H9 (cell line): ENCODE results near the gene GPC6. TPM values are rescaled to one million over a fixed set of nuclear protein-coding genes. Genes with fewer than 3 reads are reported as not detected.

Source experiments
- DNase-seq: peaks from one replicate; pipeline ENCODE4 v3.0.0-alpha.2; 2017
- H2AFZ ChIP-seq: one replicate; pipeline ENCODE4 v1.6.1; 2013; ENCODE audit warnings: mild to moderate bottlenecking, low read length, control low read depth, moderate library complexity
- H2AK5ac ChIP-seq: 2 replicates; pipeline ENCODE4 v1.6.1; 2013; ENCODE audit warnings: low read length, control low read depth, mixed read lengths; ENCODE audit not compliant: insufficient read length
- H2BK120ac ChIP-seq: one replicate; pipeline ENCODE4 v1.6.1; 2013; ENCODE audit warnings: low read depth, mild to moderate bottlenecking, low read length, control low read depth, inconsistent platforms; ENCODE audit not compliant: poor library complexity, severe bottlenecking
- H2BK12ac ChIP-seq: 2 replicates; pipeline ENCODE4 v1.6.1; 2013; ENCODE audit warnings: low read length, control low read depth, mixed read lengths, low read depth; ENCODE audit not compliant: insufficient read length
- H2BK15ac ChIP-seq: 2 replicates; pipeline ENCODE4 v1.6.1; 2013; ENCODE audit warnings: low read depth, low read length, control low read depth
- H2BK20ac ChIP-seq: one replicate; pipeline ENCODE4 v1.6.1; 2013; ENCODE audit warnings: low read depth, mild to moderate bottlenecking, low read length, control low read depth, inconsistent platforms; ENCODE audit not compliant: poor library complexity, severe bottlenecking
- H2BK5ac ChIP-seq: 2 replicates; pipeline ENCODE4 v1.6.1; 2013; ENCODE audit warnings: low read length, control low read depth, mixed read lengths; ENCODE audit not compliant: insufficient read length
- H3K14ac ChIP-seq: 2 replicates; pipeline ENCODE4 v1.6.1; 2013; ENCODE audit warnings: low read length, control low read depth; ENCODE audit not compliant: insufficient read depth
- H3K18ac ChIP-seq: 2 replicates; pipeline ENCODE4 v1.6.1; 2013; ENCODE audit warnings: low read depth, mild to moderate bottlenecking, mixed read lengths, low read length, control low read depth; ENCODE audit not compliant: insufficient read length
- H3K23ac ChIP-seq: 2 replicates; pipeline ENCODE4 v1.6.1; 2013; ENCODE audit warnings: low read length, control low read depth, mixed read lengths, low read depth; ENCODE audit not compliant: insufficient read length
- H3K23me2 ChIP-seq: 2 replicates; pipeline ENCODE4 v1.6.1; 2013; ENCODE audit warnings: low read depth, mild to moderate bottlenecking, mixed read lengths, low read length, control low read depth; ENCODE audit not compliant: insufficient read length, poor library complexity, severe bottlenecking
- H3K27ac ChIP-seq: 2 replicates; pipeline ENCODE4 v1.5.1; 2013; ENCODE audit warnings: low read length, control low read depth, mixed read lengths, low read depth; ENCODE audit not compliant: insufficient read length
- H3K27me3 ChIP-seq: 2 replicates; pipeline ENCODE4 v1.6.1; 2013; ENCODE audit warnings: low read length, control low read depth, inconsistent platforms; ENCODE audit not compliant: insufficient read depth
- H3K4ac ChIP-seq: 2 replicates; pipeline ENCODE4 v1.6.1; 2013; ENCODE audit warnings: low read depth, mild to moderate bottlenecking, control low read depth, inconsistent platforms, low read length, moderate library complexity
- H3K4me1 ChIP-seq: 2 replicates; pipeline ENCODE4 v1.6.1; 2013; ENCODE audit warnings: low read length, control low read depth, inconsistent platforms; ENCODE audit not compliant: insufficient read depth
- H3K4me2 ChIP-seq: 2 replicates; pipeline ENCODE4 v1.6.1; 2013; ENCODE audit warnings: low read length, control low read depth, mixed read lengths; ENCODE audit not compliant: insufficient read length, insufficient read depth
- H3K56ac ChIP-seq: 2 replicates; pipeline ENCODE4 v1.6.1; 2013; ENCODE audit warnings: low read depth, mild to moderate bottlenecking, mixed read lengths, low read length, control low read depth; ENCODE audit not compliant: insufficient read length
- H3K79me1 ChIP-seq: 2 replicates; pipeline ENCODE4 v1.6.1; 2013; ENCODE audit warnings: low read depth, mild to moderate bottlenecking, moderate library complexity, low read length, control low read depth, inconsistent platforms; ENCODE audit not compliant: insufficient read depth, poor library complexity, severe bottlenecking
- H3K79me2 ChIP-seq: 2 replicates; pipeline ENCODE4 v1.6.1; 2013; ENCODE audit warnings: low read length, control low read depth, inconsistent platforms; ENCODE audit not compliant: insufficient read depth
- H3K9ac ChIP-seq: 2 replicates; pipeline ENCODE4 v1.6.1; 2013; ENCODE audit warnings: low read length, control low read depth, mixed read lengths; ENCODE audit not compliant: insufficient read length; ENCODE audit errors: extremely low read depth
- H3K9me3 ChIP-seq: one replicate; pipeline ENCODE4 v1.6.1; 2013; ENCODE audit warnings: low read depth, low read length, inconsistent platforms; ENCODE audit not compliant: control insufficient read depth
- H3T11ph ChIP-seq: one replicate; pipeline ENCODE4 v1.6.1; 2013; ENCODE audit warnings: mild to moderate bottlenecking, low read length, control low read depth, inconsistent platforms
- H4K20me1 ChIP-seq: one replicate; pipeline ENCODE4 v1.6.1; 2013; ENCODE audit not compliant: control insufficient read depth, insufficient read length, insufficient read depth
- H4K5ac ChIP-seq: 2 replicates; pipeline ENCODE4 v1.6.1; 2013; ENCODE audit warnings: low read depth, mild to moderate bottlenecking, mixed read lengths, low read length, control low read depth; ENCODE audit not compliant: insufficient read length
- H4K8ac ChIP-seq: replicated peaks from 2 replicates; pipeline ENCODE4 v1.6.1; 2013; ENCODE audit warnings: low read length, control low read depth, mixed read lengths, low read depth; ENCODE audit not compliant: insufficient read length
- H4K91ac ChIP-seq: 2 replicates; pipeline ENCODE4 v1.6.1; 2013; ENCODE audit warnings: low read depth, mild to moderate bottlenecking, moderate library complexity, mixed read lengths, low read length, control low read depth; ENCODE audit not compliant: insufficient read length
- H3K27ac Mint-ChIP-seq, 3 experiments: 2 replicates in 2 of 3; 3 replicates in 1 of 3; pipeline ENCODE4 v1.8.0; 2020 to 2021; ENCODE audit warnings: mixed read lengths in 3 of 3, mild to moderate bottlenecking in 1 of 3, moderate library complexity in 1 of 3
- H3K27me3 Mint-ChIP-seq: 2 replicates; pipeline ENCODE4 v1.8.0; 2021; ENCODE audit warnings: low read depth, mild to moderate bottlenecking, moderate library complexity, mixed read lengths
- H3K36me3 Mint-ChIP-seq, 3 experiments: 2 replicates in 2 of 3; 3 replicates in 1 of 3; pipeline ENCODE4 v1.8.0; 2020 to 2021; ENCODE audit warnings: low read depth in 3 of 3, mixed read lengths in 3 of 3; ENCODE audit not compliant: insufficient read depth in 1 of 3
- H3K4me1 Mint-ChIP-seq, 2 experiments: 2 replicates each; pipeline ENCODE4 v1.8.0; 2020; ENCODE audit warnings: mixed read lengths in 2 of 2
- H3K4me3 Mint-ChIP-seq, 2 experiments: 2 replicates in 1 of 2; 3 replicates in 1 of 2; pipeline ENCODE4 v1.8.0; 2020 to 2021; ENCODE audit warnings: mild to moderate bottlenecking in 2 of 2, mixed read lengths in 2 of 2, moderate library complexity in 1 of 2
- H3K9me3 Mint-ChIP-seq, 2 experiments: 2 replicates in 1 of 2; 3 replicates in 1 of 2; pipeline ENCODE4 v1.8.0; 2020; ENCODE audit warnings: mild to moderate bottlenecking in 2 of 2, mixed read lengths in 2 of 2, moderate library complexity in 1 of 2
- WGBS: extraction: QIAGEN DNeasy Blood & Tissue Kit; methylation state at CpG from one replicate; pipeline ENCODE4 v1.1.7; 2013; ENCODE audit warnings: missing lambda C conversion rate, low lambda C conversion rate, mixed read lengths; ENCODE audit not compliant: insufficient read length; ENCODE audit errors: extremely low coverage; 5-methylcytosine and 5-hydroxymethylcytosine counted together
- total RNA-seq: library from RNA; stranded (reverse); gene quantifications from 2 replicates; pipeline ENCODE4 v1.2.1, GENCODE V29; 2021
- TF ChIP-seq, protein P1 (sequence below): fragments of 200-600 bp; sonication (generic); conservative IDR thresholded peaks from 3 replicates; pipeline ENCODE4 v1.8.0; 2021; ENCODE audit warnings: antibody characterized with exemption, mild to moderate bottlenecking

The GPC6 gene
- total RNA-seq, 1 experiment from 2014 or later = 15.6 TPM

GRCh38 chr13:93936901-93937300 lies 710.3 kb downstream of the GPC6 start:
- Mint-ChIP-seq H3K36me3 (no peaks in the 10 kb centered on the region), H3K4me3 (no peak overlapping the region), H3K9me3 (no peaks in the 10 kb centered on the region), H3K27ac (no peak overlapping the region), H3K27me3 (no peaks in the 10 kb centered on the region), H3K4me1 (no peaks in the 10 kb centered on the region)
- no peak overlapping the region for H3K23ac ChIP-seq
- no peak overlapping the region for H4K5ac ChIP-seq
- no peak overlapping the region for H4K8ac ChIP-seq
- H4K20me1 ChIP-seq = no peaks in the 10 kb centered on the region
- H3K56ac ChIP-seq = no peak overlapping the region
- H3K9ac ChIP-seq = no peak overlapping the region
- H3K23me2 ChIP-seq = no peaks in the 10 kb centered on the region
- DNase-seq = no peak
- H4K91ac ChIP-seq = no peak overlapping the region
- H2AK5ac ChIP-seq = no peak overlapping the region
- no peak overlapping the region for H3K14ac ChIP-seq
- no peaks in the 10 kb centered on the region for H3K79me2 ChIP-seq
- no peak overlapping the region for H2BK20ac ChIP-seq
- no peaks in the 10 kb centered on the region for H3K4me1 ChIP-seq
- no peak overlapping the region for H3K4ac ChIP-seq
- H2BK12ac ChIP-seq = no peak overlapping the region
- no peak overlapping the region for H3K4me2 ChIP-seq
- H2BK5ac ChIP-seq = no peak overlapping the region
- H3K27ac ChIP-seq = no peak overlapping the region
- WGBS = no CpG with 5 or more reads among the region's 4 CpGs
- H2AFZ ChIP-seq = no peak overlapping the region
- H2BK120ac ChIP-seq = no peak overlapping the region
- H3T11ph ChIP-seq = no peak overlapping the region
- no peaks in the 10 kb centered on the region for H3K9me3 ChIP-seq
- H2BK15ac ChIP-seq = no peak overlapping the region
- no peak overlapping the region for H3K18ac ChIP-seq
- H3K79me1 ChIP-seq = no peaks in the 10 kb centered on the region
- TF ChIP-seq, protein P1, sequence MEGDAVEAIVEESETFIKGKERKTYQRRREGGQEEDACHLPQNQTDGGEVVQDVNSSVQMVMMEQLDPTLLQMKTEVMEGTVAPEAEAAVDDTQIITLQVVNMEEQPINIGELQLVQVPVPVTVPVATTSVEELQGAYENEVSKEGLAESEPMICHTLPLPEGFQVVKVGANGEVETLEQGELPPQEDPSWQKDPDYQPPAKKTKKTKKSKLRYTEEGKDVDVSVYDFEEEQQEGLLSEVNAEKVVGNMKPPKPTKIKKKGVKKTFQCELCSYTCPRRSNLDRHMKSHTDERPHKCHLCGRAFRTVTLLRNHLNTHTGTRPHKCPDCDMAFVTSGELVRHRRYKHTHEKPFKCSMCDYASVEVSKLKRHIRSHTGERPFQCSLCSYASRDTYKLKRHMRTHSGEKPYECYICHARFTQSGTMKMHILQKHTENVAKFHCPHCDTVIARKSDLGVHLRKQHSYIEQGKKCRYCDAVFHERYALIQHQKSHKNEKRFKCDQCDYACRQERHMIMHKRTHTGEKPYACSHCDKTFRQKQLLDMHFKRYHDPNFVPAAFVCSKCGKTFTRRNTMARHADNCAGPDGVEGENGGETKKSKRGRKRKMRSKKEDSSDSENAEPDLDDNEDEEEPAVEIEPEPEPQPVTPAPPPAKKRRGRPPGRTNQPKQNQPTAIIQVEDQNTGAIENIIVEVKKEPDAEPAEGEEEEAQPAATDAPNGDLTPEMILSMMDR = no peak
- H3K27me3 ChIP-seq = no peaks in the 10 kb centered on the region
